ENCODE results near the gene MAMLD1.
A peak's percentile ranks its signal among the peaks of the same experiment; 100 is the strongest.

MAMLD1 gene

DNA sequence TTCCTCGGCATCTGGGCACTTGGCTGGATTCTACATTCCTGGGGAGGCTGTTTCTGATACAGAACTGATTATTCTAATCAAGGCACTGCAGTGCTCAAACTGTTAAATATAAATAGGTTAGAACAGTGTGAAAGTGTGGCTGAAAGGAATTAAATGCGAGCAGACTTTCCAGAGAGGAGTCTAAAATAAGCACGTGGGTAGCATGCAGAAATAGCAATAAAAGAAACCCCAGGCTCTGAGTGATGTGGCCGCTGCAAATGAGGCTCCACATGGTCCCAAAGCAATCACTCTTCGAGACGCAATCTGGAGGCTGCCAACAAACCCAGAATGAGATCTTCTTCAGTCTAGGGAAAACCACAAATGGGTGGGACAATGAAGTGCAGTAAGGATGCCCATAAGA lies 174.7 kb downstream of the MAMLD1 start:
- DNase-seq, result no peak

DNA sequence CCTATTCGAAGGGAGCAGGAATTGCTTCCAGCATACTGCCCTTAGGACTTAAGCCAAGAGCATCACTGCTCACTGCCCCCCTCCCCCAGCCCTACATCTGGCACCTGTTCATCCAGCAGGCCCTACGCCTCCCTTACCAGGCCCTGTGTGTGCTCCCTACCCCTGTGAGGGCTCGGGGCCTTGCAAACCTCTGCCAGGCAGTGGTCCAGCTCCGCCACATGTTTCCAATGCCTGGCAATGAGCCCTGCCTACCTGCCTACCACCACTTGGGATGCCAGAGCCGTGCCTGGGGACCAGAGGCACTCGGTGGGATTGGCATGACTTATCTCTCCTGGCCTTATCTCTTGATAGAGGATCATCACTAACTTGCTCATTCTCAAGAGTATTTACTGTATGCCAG lies 177.8 kb downstream of the MAMLD1 start:
- no peak for DNase-seq

DNA sequence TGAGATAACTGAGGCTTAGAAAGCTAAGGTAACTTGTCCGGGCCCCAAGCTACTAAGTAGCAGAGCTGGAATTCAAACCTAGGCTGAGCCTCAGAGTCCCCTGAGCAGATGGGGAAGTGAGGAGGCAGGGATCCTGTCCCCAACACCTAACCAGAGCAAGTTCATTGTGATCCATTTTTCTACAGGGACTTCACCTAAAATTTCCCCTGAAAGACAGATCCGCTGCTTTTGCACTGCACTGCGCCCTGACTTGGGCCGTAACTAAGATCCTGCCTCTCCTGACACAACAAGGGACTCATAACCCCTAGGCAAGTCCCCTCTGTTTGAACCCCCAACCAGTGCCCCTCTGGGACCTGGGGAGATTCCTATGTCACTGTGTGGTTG lies 179.7 kb downstream of the MAMLD1 start:
- DNase-seq, result no peak

DNA sequence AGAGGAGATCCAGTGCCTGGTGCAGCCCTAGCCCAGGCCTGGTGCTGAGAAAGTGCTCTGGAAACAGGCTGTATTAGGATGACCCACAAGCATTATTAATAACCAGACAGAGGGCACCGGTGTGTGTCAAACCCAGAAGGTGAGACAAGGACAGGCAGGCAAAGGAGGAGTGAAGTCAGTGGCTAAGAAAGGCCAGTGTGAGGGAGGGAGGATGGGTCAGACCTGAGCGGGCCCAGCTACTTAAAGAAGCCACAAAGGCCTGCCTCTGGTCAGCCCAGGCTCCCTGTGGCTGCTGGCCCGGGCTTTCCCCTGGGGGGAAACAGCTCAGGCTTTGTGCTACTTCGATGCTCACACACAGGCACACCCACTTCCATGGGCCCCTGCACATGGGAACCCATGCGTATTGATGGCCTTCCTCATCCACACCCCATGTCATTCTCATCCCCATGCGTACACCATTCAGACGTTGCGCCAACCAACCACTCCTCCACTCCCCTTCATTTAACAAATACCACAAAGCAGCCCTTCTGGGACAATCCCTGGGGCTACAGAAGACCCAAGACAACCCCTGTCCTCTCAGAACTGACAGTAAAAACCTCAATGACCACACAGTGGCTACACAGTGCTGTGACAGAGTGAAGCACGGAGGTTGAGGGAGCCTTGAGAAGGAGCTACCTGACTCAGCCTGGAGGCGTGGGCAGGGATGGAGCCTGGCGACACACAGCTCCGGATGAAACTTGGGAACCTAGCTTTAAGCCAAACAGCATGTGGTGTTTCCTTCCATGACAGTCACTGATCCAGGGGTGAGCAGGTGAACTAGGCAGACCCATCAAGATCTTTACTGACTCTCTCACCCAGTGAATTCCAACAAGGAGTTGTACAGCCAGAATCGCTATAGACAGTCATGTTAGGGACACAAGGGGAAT lies 180.4 kb downstream of the MAMLD1 start:
- no peak for DNase-seq

DNA sequence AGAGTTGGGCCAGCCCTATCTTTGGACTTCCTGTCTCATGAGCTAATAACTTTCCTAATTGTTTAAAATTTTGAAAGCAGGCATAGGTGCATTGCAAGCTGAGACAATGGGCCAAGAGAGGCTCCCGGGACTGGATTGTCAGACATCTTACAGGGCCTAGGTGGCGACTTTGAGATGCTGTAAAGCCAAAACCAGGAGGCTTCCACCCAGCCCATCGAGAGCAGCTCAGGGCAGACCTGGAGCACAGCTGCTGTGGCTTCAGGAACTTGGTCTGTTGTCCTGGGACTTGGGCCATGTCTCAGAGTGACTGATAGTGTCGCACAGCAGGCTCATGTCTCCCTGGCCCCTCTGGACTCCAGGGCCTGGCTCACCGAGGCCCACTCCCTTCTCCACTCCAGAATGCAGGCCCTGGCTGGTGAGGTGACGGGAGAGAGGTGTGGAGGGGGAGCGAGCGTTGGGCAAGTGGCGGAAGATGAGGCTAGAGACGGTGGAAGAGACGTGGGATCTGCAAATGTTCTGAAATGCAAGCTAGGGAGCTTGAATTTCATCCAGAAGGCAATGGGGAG lies 181.2 kb downstream of the MAMLD1 start:
- no peak for DNase-seq

DNA sequence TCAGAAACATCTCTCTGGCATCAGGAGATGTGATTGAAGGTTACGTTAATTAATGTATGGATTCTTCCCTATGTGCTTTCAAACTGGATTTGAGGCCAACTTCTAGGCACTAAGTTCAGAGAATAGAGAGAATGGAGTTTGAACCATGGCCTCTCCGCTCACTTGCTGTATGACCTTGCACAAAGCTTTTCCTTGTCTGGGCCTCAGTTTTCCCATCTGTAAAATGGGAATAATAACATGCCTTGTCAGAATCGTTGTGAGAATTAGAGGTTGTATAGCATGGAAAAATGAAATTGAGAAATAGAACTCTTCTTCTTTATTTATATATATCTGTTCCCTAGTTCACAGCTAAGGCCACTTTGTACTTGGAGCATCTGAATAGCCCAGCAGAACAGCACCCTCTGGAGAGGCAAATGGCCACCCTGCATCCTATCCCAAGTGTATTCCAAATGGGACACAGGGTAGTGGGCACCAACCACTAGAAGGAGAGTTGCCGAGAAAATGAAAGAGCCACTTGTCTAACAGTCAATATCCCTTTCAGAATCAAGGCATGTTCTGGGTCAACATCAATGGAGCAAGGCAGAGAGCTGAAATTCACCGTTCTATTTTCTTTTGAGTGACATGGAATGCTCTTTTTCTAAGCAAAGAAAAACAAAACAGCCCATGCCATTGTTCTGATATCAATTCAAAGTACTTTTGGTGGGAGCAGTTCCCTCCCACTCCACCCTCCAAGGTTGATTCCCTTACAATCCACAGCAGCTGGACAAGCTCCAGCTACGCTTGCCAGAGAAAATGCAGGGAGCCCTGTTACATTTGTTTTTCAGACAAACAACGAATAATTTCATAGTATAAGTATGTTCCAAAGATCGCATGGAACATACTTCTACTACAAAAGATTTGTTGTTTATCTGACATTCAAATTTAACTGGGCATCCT lies 182.0 kb downstream of the MAMLD1 start:
- no peak for DNase-seq

DNA sequence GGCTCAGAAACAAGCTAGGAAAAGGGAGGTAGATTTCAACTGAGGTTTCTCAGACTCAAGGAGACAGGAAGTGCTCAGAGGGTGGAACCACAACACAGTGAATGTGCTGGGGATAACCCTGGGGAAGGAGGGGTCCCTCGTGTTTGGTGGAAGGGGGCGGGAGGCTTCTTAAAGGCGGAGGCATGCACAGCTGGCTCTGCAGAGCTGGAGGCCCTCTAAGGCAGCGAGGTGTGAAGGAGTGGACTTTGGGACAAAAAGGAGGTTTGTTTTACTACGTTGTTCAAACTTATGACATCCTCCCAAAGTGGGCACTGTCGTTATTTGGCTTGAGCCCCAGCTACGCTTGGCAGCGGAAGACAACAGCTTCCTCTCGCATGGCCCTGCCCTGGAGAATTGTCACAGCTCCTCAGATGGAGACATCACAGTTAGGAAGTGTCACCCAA lies 183.6 kb downstream of the MAMLD1 start:
- peak; percentile 21 for DNase-seq

DNA sequence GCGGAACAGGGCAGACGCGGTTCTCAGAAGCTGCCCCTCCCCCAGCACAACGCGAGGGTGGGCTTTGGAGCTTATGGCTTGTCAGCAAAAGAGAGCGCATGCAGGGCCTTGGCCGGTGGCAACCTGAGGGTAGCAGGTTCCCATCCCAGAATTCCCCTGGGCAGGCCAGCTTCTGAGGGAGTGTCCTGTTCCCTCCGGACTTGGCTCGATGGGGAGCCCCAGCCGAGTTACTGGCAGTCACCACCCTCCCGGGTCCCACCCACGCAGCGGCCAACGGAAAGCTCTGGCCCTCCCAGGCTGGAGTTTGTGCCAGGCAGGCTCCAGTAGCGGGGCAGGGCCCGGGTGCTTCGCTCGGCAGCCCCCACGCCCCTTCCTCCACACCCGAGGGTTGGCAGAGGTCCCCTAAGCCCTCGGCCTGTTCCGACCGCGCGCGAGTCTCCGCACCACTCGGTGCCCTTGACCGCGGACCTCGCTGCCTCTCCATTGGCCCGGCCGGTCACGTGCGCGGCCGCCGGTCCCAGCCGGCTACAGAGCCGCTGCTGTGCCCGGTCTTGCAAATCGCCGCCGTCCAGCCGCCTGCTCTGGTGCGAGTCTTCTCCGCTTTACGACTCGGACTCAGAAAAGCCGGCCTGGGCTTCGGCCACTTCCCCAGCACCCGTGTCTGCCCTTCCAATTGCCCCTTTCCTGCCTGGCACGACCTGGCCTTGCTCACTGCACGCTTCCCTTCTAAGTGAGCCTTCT lies 184.4 kb downstream of the MAMLD1 start:
- DNase-seq, result no peak

DNA sequence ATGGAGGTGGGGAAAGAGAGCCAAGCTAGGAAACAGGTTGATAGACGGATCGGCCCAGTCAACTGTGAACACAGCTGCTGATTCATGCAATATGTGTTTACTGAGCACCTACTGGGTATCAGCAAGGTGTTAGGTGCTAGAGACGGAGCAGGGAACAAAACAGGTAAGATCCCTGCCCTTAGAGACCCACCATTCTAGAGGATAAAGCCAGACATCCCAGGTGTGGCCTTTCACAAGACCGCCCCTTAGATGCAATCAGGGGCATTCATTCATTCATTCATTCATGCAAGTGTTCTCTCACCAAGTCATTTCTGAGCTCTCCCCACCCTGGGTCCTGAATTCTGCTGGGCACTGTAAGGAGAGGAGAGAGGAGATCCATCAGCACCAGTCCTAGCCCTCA lies 185.1 kb downstream of the MAMLD1 start:
- DNase-seq, result no peak

DNA sequence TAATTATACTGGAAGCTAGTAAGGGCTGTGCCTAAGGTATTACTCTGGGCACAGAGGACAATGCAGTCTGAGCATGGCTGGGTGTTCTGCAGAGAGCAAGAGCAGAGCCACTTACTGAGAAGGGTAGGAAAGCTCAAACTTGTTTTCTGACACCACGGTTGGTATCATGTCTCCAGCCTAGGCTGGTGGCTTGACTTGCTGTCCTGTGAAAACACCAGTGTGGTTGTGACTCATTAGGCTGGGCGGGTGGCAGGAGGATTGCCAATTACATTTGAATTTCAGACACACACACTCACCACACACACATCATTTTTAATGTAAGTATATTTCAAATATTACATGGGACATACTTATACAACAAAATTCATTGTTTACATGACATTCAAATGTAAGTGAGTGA lies 185.6 kb downstream of the MAMLD1 start:
- no peak for DNase-seq

DNA sequence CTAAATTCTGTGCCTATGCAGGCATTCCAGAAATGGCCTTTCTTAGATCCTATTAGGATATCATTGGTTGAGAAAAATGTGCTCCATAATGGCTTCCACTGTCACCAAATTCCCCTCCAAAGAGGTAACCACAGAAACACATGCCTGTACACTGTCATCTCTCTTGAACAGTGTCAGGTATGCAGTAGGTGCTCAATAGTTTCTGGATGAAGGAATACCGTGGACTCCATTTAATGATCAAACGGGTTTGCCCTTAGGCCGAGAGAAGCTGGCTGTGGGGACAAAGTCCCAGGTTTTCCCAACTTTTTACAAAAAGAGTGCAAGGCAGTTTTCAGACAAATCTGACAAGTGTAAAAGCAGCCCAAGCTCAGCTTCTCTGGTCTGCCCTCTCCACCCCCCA lies 188.8 kb downstream of the MAMLD1 start:
- DNase-seq, result no peak

DNA sequence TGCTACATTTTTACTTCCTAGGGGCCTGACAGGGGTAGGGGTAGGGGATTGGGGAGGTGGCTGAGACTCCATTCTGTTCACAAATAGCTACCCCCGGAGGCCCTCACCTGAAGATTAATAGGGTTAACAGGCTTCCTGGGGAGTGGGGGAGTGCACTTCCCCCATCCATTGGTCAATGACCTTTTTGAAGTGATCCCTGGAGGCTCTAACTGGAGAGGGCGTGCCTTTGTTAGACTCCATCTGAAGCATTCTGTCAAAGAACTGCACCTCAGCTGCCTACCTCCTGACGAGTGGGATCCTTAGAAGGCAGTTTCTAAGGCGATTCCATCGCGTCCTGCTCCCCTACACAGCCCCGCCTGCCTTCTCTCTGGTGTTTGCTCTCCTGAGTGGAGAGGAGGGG lies 195.3 kb downstream of the MAMLD1 start:
- DNase-seq, result no peak
